Fibroblast of lung (primary cell): ENCODE data around the gene LGSN.

Experiments used
- CTCF ChIP-seq, 2 donors: IDR thresholded peaks in 1 of 2; conservative IDR thresholded peaks in 1 of 2; 1 replicate in 1 of 2; 2 replicates in 1 of 2; pipeline ENCODE4 v1.5.1; 2011 to 2012; ENCODE audit warnings: low read length in 2 of 2, control low read depth in 1 of 2, inconsistent platforms in 1 of 2, low read depth in 1 of 2, mild to moderate bottlenecking in 1 of 2
- EZH2 ChIP-seq: IDR thresholded peaks from 2 replicates; pipeline ENCODE4 v1.5.1; 2012; ENCODE audit warnings: low read length, control low read depth, mild to moderate bottlenecking; ENCODE audit errors: missing control alignments

DNA sequence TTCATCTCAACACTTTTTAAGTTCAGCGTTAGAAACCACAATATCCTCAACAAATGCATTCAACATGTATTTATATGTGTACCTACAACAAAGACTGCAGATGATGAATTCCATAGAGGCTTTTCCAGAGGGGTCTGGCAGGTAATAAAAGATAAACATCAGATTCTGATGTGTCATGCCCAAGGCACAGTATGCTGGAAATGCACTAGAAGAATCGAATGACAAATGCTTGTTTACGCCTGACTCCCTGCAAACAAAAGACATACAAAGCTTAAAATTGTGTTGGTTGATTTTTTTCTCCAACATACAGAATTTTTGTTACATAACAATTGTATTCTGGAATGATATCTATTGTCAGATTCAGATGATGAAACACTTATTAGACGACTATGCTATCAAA lies at the start of gene LGSN:
- TF ChIP-seq CTCF (conservative IDR thresholded peaks at IDR 0.05 in 1 of 2, IDR thresholded peaks at IDR 0.05 in 1 of 2; ENCODE audit: low read depth in 1 of 2, low read length in 2 of 2) (no peak), EZH2 (no peak)
